GM12878 (cell line): ENCODE measurements around the gene SPATA19. TPM values are rescaled to one million over a fixed set of nuclear protein-coding genes. Genes with fewer than 3 reads are reported as not detected.
"Not testable (repeated sequence)": the region's sequence is repeated elsewhere in the genome, so short reads cannot be mapped to it uniquely, and the experiment has no call there.

Experiments used
- ATAC-seq: fragments of 200-7000 bp; cut with Tn5 transposase; 3 replicates; pipeline ENCODE4 v1.9.1; 2020; ENCODE audit warnings: mild to moderate bottlenecking, moderate library complexity
- BruUV-seq: library from RNA; stranded (reverse); fragments of 400-500 nt; replicated peaks from 2 replicates; lab custom pipeline; 2021; lab: Mats Ljungman, UMichigan
- CTCF ChIA-PET: fragments of 300-600 bp; sonication (Branson Sonifier 250); formaldehyde crosslinking; extraction: SDS; loops from one replicate; lab custom pipeline; 2021; ENCODE audit warnings: inconsistent platforms; lab: Yijun Ruan, JAX
- POLR2A ChIA-PET: fragments of 350-600 bp; formaldehyde crosslinking; extraction: SDS; loops from one replicate; lab custom pipeline; 2021; ENCODE audit warnings: inconsistent platforms; lab: Charles Lee
- RAD21 ChIA-PET: fragments of 300-600 bp; sonication (Branson Sonifier 250); formaldehyde crosslinking; loops from one replicate; lab custom pipeline; 2023; ENCODE audit warnings: antibody characterized with exemption; ENCODE audit not compliant: unreplicated experiment; lab: Charles Lee
- SMC1A ChIA-PET: fragments of 300-600 bp; sonication (Branson Sonifier 250); formaldehyde crosslinking; loops from one replicate; lab custom pipeline; 2023; ENCODE audit not compliant: unreplicated experiment, uncharacterized antibody; lab: Charles Lee
- DNase-seq: peaks from one replicate; pipeline ENCODE4 v3.0.0-alpha.2; 2011; ENCODE audit warnings: low read depth, low spot score
- FAIRE-seq: peaks from 3 replicates; lab custom pipeline; 2011; peaks lifted over from hg19 to GRCh38; lab: Jason Lieb, UNC
- H2AFZ ChIP-seq: 2 replicates; pipeline ENCODE4 v1.6.0; 2011; ENCODE audit warnings: low read depth, low read length, control low read depth; ENCODE audit not compliant: control insufficient read depth
- H3K27ac ChIP-seq: 2 replicates; pipeline ENCODE4 v1.5.1; 2011; ENCODE audit warnings: control low read depth; ENCODE audit not compliant: control insufficient read depth, insufficient read depth
- H3K27me3 ChIP-seq, 2 experiments: replicated peaks in 1 of 2; 2 replicates each; pipeline versions ENCODE4 v1.6.0 to v1.6.1; 2011; ENCODE audit warnings: low read length in 1 of 2; ENCODE audit not compliant: control insufficient read depth in 2 of 2, insufficient read depth in 2 of 2
- H3K36me3 ChIP-seq, 2 experiments: 2 replicates each; pipeline ENCODE4 v1.5.1; 2011; ENCODE audit warnings: low read length in 1 of 2; ENCODE audit not compliant: control insufficient read depth in 2 of 2, insufficient read depth in 2 of 2
- H3K4me1 ChIP-seq: 2 replicates; pipeline ENCODE4 v1.6.1; 2011; ENCODE audit warnings: mild to moderate bottlenecking, low read length, moderate library complexity, mixed read lengths; ENCODE audit not compliant: control insufficient read depth, insufficient read depth
- H3K4me2 ChIP-seq: 2 replicates; pipeline ENCODE4 v1.6.0; 2011; ENCODE audit warnings: control low read depth; ENCODE audit not compliant: control insufficient read depth, insufficient read depth
- H3K4me3 ChIP-seq: fragments of 200-600 bp; sonication (generic); 2 replicates; pipeline ENCODE4 v1.5.1; 2016
- H3K79me2 ChIP-seq: 2 replicates; pipeline ENCODE4 v1.6.0; 2011; ENCODE audit warnings: low read length; ENCODE audit not compliant: control insufficient read depth, insufficient read depth
- H3K9ac ChIP-seq: 2 replicates; pipeline ENCODE4 v1.8.0; 2011; ENCODE audit warnings: low read length, control low read depth, mixed read lengths; ENCODE audit not compliant: control insufficient read depth, insufficient read depth
- H3K9me3 ChIP-seq: replicated peaks from 3 replicates; pipeline ENCODE4 v1.5.1; 2011; ENCODE audit warnings: mild to moderate bottlenecking, low read length; ENCODE audit not compliant: control insufficient read depth, insufficient read depth
- H4K20me1 ChIP-seq: 2 replicates; pipeline ENCODE4 v1.6.0; 2011; ENCODE audit not compliant: control insufficient read depth, insufficient read depth
- CHD1 ChIP-seq: IDR thresholded peaks from 2 replicates; pipeline ENCODE4 v1.6.1; 2012; ENCODE audit warnings: low read depth, low read length, improper control_type of control experiment
- EP300 ChIP-seq, 2 experiments: fragments of 150-350 bp in 1 of 2; IDR thresholded peaks; 2 replicates each; pipeline ENCODE4 v1.6.1; 2011 to 2012; ENCODE audit warnings: low read depth in 2 of 2, low read length in 2 of 2, borderline replicate concordance in 1 of 2, improper control_type of control experiment in 1 of 2, inconsistent platforms in 1 of 2; ENCODE audit not compliant: control insufficient read depth in 1 of 2
- NR2C2 ChIP-seq: IDR thresholded peaks from 2 replicates; pipeline ENCODE4 v1.6.1; 2011; ENCODE audit warnings: borderline replicate concordance, low read depth; ENCODE audit not compliant: control insufficient read depth, insufficient read length
- WGBS: methylation state at CpG from one replicate; pipeline ENCODE4 v1.1.6; 2016; ENCODE audit warnings: low lambda C conversion rate; ENCODE audit not compliant: insufficient replicate concordance, insufficient coverage; ENCODE audit errors: missing lambda C conversion rate; 5-methylcytosine and 5-hydroxymethylcytosine counted together
- in situ Hi-C: fragments of 300-500 bp; cut with MboI; formaldehyde crosslinking; loops from 9 replicates; pipeline ENCODE4 v1.14.3; 2018; ENCODE audit warnings: mixed read lengths
- intact Hi-C: fragments of 100-400 bp; cut with micrococcal nuclease; formaldehyde crosslinking; loops from one replicate; pipeline ENCODE4 v1.14.2; 2022; ENCODE audit not compliant: unreplicated experiment
- polyA plus RNA-seq, 11 experiments: library from polyadenylated mRNA; depleted of rRNA in 4 of 11; unstranded in 6 of 11; stranded (reverse) in 5 of 11; fragments of >200 nt; fragmentation: Nextera tagmentation in 4 of 11; fragmentation: Illumina TruSeq in 1 of 11; extraction: Ambion mirVana in 4 of 11; extraction: Trizol in 1 of 11; gene quantifications; 1 replicate in 1 of 11; 2 replicates in 10 of 11; pipeline versions ENCODE4 v1.2.1 to v1.2.3, GENCODE V29; 2011 to 2016; ENCODE audit warnings: inconsistent platforms in 2 of 11, missing spikeins in 2 of 11, low read depth in 1 of 11
- total RNA-seq, 4 experiments: library from RNA; depleted of rRNA in 3 of 4; stranded (reverse); fragments of >200 nt in 3 of 4; fragmentation: Illumina TruSeq in 1 of 4; extraction: Trizol in 1 of 4; gene quantifications; 2 replicates each; pipeline versions ENCODE4 v1.2.1 to v1.2.3, GENCODE V29; 2013 to 2021

The SPATA19 gene
- total and polyA plus RNA-seq, 10 of the 15 experiments (the other 5 are each of a cell fraction or from before 2014, with no cell fraction given) = not detected

DNA sequence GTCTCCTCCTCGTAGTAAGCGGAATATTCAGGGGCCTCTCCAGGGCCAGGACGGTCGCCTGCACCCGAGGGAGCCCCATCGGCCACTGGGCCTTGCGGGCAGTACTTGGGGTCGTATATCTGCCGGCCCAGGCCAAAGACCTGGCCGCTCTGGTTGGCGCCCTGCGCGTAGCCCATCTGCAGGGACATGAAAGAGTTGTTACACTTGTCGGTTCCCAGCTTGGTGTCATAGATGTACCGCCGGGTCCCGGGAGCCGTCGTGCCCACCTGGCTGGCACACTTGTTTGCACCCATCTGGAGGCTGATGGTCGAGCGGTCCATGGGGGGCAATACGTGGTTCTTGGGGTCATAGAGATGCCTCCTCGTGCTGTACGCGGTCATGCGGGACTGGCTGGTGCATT lies 19.4 kb upstream of the SPATA19 start (continued):
- TF ChIP-seq EP300 (IDR thresholded peaks at IDR 0.05; ENCODE audit: borderline replicate concordance in 1 of 2, control insufficient read depth in 1 of 2, low read depth in 2 of 2, low read length in 2 of 2) (no peak), NR2C2 (no peak)

- no peak for ATAC-seq
- POLR2A ChIA-PET = no interaction called here
- intact Hi-C loops = no loop called here
- H3K4me2 ChIP-seq = no peak overlapping the region
- in situ Hi-C loops = no loop called here
- WGBS = 2% methylated on average over 6 of the region's 6 CpGs
- RAD21 ChIA-PET = no interaction called here
- no peaks in the 10 kb centered on the region for H3K27me3 ChIP-seq
- no peak overlapping the region for H2AFZ ChIP-seq
- CTCF ChIA-PET = no interaction called here
- no peak for FAIRE-seq
- SMC1A ChIA-PET = no interaction called here
- BruUV-seq = no TSS peak
- H4K20me1 ChIP-seq = no peaks in the 10 kb centered on the region
- TF ChIP-seq CHD1 = no peak
- no peak overlapping the region for H3K9ac ChIP-seq
- H3K79me2 ChIP-seq = no peaks in the 10 kb centered on the region
- no peak overlapping the region for H3K27ac ChIP-seq
- H3K9me3 ChIP-seq = no peaks in the 10 kb centered on the region
- no peak overlapping the region for H3K4me3 ChIP-seq
- H3K4me1 ChIP-seq = no peaks in the 10 kb centered on the region
- H3K36me3 ChIP-seq = no peaks in the 10 kb centered on the region
- DNase-seq = no peak
Measured at GRCh38 chr11:133860151-133860550, 14.8 kb upstream of the SPATA19 start.

DNA sequence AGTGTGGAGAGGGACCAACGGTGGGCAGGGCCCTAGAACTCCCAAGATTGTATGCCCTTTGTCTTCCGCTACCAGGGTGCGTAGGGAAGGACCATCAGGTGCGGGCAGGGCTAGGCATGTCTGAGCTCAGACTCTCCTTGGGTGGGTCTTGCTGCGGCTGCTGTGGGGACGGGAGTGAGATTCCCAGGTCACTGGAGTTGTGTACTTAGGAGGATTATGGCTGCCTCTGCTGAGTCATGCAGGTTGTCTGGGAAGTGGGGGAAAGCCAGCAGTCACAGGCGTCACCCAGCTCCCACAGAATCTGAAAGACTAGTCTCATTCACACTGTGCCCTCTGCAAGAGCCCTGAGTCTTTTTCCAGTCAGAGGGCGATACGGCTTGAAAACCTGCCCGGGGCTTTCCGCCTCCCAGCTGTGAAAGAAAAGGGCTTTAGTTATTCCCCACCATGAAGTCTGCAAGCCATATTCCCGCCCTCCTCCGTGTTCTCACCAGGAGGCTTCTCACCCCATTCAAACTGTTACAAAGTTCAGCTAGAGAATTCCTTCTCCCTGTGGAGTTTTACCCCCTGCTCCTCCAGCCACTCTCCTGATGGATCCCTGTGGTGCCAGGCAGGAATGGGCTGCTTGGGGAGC lies 9.1 kb upstream of the SPATA19 start:
- H3K9ac ChIP-seq, BruUV-seq, H3K9me3 ChIP-seq, H2AFZ ChIP-seq, H3K4me3 ChIP-seq, H3K79me2 ChIP-seq, H4K20me1 ChIP-seq, in situ Hi-C loops, H3K27ac ChIP-seq, H3K27me3 ChIP-seq, H3K4me2 ChIP-seq, intact Hi-C loops, H3K36me3 ChIP-seq, FAIRE-seq, H3K4me1 ChIP-seq, ATAC-seq, DNase-seq, POLR2A ChIA-PET: not testable (repeated sequence)
- WGBS = 36% methylated on average over 13 of the region's 13 CpGs
- SMC1A ChIA-PET = interaction anchor here (0.8 to 1.2 kb wide), 2 partner anchors 16 to 19 kb away, joined by 4 read pairs; no protein-coding TSS in a partner anchor
- RAD21 ChIA-PET = interaction anchor here (0.9 kb wide), 1 partner anchor 30 kb away, joined by 4 read pairs; no protein-coding TSS in a partner anchor
- CTCF ChIA-PET = interaction anchor here (1.0 kb wide), 1 partner anchor 19 kb away, joined by 4 read pairs; no protein-coding TSS in a partner anchor
